ENCODE measurements around the gene ITGA4.

- TF ChIP-seq, protein P1, sequence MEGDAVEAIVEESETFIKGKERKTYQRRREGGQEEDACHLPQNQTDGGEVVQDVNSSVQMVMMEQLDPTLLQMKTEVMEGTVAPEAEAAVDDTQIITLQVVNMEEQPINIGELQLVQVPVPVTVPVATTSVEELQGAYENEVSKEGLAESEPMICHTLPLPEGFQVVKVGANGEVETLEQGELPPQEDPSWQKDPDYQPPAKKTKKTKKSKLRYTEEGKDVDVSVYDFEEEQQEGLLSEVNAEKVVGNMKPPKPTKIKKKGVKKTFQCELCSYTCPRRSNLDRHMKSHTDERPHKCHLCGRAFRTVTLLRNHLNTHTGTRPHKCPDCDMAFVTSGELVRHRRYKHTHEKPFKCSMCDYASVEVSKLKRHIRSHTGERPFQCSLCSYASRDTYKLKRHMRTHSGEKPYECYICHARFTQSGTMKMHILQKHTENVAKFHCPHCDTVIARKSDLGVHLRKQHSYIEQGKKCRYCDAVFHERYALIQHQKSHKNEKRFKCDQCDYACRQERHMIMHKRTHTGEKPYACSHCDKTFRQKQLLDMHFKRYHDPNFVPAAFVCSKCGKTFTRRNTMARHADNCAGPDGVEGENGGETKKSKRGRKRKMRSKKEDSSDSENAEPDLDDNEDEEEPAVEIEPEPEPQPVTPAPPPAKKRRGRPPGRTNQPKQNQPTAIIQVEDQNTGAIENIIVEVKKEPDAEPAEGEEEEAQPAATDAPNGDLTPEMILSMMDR (conservative IDR thresholded peaks at IDR 0.05; ENCODE audit: low read depth, low read length) = no peak
- no peak for TF ChIP-seq EZH2 (IDR thresholded peaks at IDR 0.05; ENCODE audit: borderline replicate concordance, low read depth, low read length, poor library complexity, severe bottlenecking)
Measured at GRCh38 chr2:181526014-181526413, 68.8 kb downstream of the ITGA4 start.

All from A673 (cell line).